Activated CD4-positive, alpha-beta T cell treated with anti-CD3 and anti-CD28 coated beads, Interleukin-2, Interleukin-4, amounts not matched to agents 100 ng/mL and 50 ng/mL, durations not matched to agents 16 hours and 8 hours (primary cell): ENCODE data around the gene HDGFL2.

Source experiments
- DNase-seq: peaks from one replicate; pipeline ENCODE4 v3.0.0-alpha.2; 2020; ENCODE audit warnings: low spot score

Gene HDGFL2

DNA sequence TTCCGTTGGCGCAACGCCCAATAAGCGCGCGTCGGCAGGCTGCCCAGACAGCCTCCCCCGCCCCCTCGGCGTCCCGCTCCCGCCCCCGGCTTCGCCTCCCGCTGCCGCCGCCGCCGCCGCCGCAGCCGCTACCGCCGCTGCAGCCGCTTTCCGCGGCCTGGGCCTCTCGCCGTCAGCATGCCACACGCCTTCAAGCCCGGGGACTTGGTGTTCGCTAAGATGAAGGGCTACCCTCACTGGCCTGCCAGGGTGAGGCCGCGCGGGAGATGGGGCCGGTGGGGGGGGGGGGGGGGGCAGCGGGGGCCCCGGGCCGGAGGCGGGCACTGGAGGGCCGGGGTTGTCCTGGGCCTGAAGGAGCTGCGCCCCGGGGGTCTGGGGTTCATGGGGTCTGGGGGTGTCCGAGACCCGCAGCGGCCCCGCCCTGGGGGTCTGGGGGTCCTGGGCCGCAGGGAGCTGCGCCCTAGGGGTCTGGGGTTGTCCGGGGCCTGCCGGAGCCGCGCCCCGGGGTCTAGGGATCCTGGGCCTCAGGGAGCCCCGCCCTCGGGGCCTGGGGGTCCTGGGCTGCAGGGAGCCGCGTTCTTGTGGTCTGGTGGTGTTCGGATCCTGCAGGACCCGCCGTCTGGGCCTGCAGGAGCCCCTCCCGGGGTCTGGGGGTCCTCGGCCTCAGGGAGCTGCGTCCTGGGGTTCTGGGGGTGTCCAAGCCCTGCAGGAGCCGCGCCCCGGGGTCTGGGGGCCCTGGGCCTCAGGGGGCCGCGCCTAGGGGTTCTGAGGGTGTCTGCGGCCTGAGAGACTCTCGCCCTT lies at the start of gene HDGFL2:
TSS of gene HDGFL2 (plus strand) at position 124 of the 801 bp plus-strand sequence. CDS start at position 178, 54 bp downstream.
- DNase-seq: no peak

- DNase-seq: no peak
Measured at GRCh38 chr19:4423416-4424126, 48.5 kb upstream of the HDGFL2 start.

DNA sequence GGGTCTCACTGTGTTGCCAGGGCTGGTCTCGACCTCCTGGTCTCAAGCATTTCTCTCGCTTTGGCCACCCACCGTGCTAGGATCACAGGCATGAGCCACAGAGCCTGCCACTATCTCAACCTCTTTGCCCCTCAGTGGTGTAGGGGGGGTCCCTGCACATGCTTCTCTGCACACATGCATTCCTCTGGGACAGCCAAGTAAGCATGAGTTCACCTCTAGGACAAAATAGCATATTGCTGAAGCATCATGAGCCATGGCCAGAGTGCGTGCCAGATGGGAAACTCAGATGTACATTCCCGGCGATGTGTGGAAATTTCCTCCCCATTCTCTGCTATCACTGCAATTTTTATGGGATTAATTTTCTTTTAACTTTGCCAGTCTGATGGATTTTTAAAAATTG lies 46.6 kb upstream of the HDGFL2 start:
- no peak for DNase-seq

- DNase-seq: no peak
Measured at GRCh38 chr19:4428326-4428975, 43.6 kb upstream of the HDGFL2 start.

- DNase-seq: no peak
Measured at GRCh38 chr19:4429256-4429655, 42.8 kb upstream of the HDGFL2 start.

DNA sequence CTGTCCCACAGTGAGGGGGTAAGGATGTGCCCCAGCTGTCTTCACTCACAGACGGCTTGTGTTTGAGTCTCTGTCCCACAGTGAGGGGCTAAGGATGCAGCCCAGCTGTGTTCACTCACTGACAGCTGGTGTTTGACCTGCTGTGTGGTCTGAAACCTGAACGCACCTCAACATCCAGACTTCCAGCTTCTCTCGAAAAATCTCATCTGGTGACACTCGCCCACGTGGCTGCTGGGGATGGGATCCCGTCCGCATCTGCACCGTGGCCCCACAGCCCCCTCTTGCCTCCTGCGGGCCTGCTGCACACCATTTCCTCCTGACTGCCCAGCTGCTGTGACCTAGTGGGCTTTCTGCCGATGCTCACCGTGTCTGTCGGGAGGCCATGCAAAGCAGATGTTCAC lies 42.3 kb upstream of the HDGFL2 start:
- DNase-seq: no peak

DNA sequence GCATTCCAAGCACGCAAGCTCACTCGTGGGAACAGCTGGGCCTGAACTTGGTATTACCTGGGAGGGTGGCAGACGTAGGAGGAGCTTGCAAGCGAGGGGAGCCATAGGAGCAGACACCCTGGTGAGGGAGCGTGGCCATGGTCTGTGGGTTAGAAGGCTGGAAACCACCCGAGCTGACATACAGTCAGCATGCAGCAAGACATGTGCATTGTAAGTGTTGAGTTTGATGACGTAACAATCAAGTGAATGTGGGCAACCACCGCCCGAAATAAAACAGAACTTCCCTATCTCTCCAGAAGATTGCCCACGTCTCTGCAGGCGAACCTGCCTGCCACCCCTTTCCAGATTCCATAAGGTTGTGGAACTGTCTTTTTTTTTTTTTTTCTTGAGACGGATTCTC lies 41.3 kb upstream of the HDGFL2 start:
- DNase-seq: no peak

GRCh38 chr19:4431296-4431695 lies 40.8 kb upstream of the HDGFL2 start:
- DNase-seq: no peak

DNA sequence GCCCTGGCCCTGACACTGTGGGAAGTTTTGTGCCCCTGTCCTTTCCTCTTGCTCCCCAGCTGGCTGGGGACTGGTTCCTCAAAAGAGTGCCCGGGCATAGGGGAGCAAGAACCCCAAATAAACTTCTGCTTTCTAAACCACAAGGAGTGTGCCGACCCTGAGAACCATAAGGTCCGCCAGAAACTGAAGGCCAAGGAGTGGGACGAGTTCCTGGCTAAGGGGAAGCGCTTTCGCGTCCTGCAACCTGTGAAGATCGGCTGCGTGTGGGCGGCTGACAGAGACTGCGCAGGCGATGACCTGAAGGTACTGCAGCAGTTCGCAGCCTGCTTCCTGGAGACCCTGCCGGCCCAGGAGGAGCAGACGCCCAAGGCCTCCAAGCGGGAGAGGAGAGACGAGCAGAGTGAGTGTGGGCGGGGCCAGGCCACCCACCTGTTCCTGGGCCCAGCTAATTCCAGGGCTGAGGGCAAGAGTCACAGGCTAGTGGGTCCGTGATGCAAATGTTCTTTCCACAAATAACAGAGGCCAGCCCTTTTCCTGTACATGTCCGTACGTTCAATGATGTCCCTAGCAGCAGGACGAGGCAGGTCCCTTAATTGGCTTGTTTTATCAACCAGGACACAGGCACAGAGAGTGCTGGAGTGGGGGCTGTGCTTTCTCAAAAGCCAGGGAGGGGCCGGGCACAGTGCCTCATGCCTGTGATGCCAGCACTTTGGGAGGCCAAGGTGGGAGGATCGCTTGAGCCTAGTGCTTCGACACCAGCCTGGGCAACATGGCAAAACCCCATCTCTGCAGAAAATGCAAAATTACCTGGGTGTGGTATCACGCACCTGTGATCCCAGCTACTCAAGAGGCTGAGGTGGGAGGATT lies 40.1 kb upstream of the HDGFL2 start:
- DNase-seq: no peak

- no peak for DNase-seq
Measured at GRCh38 chr19:4432918-4433506, 39.1 kb upstream of the HDGFL2 start.

DNA sequence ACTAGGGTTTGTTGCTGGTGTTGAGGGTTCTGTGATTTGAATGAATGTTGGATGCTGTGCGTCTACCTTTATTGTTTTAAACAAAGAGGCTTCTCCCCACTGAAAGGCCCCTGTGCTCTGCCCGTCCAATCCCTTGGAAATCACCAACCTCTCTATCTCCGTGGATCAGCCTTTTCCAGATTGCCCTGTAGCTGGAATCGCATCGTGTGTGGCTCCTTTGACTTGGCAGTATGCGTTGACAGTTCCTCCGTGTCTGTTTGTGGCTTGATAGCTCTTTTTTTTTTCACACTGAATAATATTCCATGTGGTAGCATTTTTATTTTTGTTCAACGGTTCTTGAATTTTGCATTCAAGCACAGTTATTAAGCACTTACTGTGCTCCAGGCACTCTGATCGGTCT lies 37.7 kb upstream of the HDGFL2 start:
- no peak for DNase-seq

GRCh38 chr19:4436231-4436630 lies 35.9 kb upstream of the HDGFL2 start:
- no peak for DNase-seq

DNA sequence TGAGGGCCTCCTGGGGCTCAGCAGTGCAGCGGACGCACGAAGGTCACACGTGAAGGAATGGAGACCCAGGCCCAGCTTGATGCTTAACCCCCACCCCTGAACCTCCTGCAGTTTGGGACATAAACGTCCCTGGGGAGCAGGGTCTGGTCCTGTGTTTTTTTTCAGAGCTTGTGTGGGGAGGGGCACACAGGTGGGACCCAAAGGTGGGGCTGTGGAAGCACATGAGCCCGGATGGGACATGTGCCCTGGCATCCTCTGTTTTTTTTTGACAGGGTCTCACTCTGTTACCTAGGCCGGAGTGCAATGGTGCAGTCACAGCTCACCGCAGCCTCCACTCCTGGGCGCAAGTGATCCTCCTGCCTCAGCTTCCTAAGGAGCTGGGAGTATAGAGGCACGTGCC lies 35.0 kb upstream of the HDGFL2 start:
- DNase-seq: no peak

GRCh38 chr19:4439243-4439642 lies 32.9 kb upstream of the HDGFL2 start:
- no peak for DNase-seq

- no peak for DNase-seq
Measured at GRCh38 chr19:4441994-4442818, 29.9 kb upstream of the HDGFL2 start.

DNA sequence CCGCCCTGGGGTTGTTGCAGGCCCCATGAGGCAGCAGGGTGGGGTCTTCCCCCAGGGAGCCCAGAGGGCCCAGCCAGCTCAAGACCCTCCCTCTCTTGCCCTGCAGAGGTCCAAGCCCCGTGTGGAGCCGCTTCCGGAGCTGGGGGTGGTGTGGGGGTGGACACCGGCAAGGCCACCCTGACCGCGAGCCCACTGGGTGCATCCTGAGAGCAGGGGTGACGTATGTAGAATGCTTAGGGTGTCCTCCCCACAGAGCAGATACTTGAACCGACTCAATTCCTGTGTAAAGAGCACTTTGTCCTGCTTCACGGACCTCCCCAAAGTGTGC lies 29.3 kb upstream of the HDGFL2 start:
- DNase-seq: no peak

DNA sequence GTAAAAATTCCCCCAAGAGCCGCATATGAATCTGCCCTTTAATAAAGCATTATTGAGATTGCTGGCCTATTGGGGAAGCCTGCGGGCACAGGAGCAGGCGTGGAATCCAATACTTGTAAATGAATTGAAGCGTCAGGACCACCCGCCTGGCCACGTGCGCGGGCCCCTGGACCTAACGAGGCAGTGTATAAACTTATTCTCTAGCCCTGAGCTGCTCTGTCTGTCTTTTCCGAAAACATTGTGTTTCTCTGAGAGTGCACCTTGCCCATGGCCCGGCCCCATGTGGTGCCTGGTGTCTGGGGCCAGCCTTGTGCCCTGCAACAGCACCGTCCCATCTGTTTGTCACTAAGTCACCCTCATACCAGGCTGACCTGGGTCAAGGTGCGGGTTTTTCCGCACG lies 28.9 kb upstream of the HDGFL2 start:
- no peak for DNase-seq

- DNase-seq: no peak
Measured at GRCh38 chr19:4443966-4444764, 27.9 kb upstream of the HDGFL2 start.

GRCh38 chr19:4444765-4445741 lies 27.0 kb upstream of the HDGFL2 start:
- no peak for DNase-seq
